ENCODE results near the gene TMEM119.

The TMEM119 gene

DNA sequence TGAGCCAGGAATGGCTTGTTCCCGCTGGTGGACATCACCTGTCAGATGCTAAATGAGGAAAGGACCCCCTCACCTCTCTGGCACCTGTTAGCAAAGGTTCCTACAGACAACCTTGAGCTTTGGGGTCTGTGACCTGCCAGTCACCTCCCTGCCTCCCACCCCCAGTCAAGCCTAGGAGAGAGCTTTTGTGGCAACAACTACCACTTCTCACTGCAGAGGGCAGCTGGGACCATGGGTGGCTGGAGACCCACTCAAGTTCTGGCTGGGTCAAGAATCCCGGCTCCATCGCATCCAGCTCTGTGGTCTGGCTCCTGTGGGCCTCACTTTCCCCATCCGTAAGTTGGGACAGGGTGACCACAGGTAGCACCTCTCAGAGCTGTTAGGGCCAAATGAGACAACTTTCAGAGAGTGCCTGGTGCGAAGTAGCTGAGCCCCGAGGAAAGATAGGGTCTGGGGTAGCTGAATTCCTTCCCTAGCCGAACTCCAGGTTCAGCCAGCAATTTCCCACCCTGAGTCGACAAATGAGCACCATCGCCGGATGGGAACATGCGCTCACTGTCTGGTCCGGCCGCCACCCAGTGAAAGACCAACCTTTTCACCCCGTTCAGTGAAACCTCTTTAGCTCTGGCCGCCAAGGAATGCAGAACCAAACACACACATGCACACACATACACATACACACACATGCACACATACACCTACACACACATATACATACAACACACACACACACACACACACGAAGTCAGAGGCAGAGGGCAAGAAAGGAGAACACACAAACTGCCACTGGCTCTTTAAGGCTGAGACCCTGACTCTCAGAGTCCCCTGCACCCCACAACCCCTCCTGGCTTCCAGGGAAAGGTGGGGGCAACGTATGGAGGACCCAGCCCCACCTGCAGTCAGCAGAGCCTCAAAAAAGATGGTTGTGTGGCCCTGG lies 1.9 kb downstream of the TMEM119 start:
- Histone ChIP-seq H2BK12ac (ENCODE audit: low read length) (no peak overlapping the region), H2AK5ac (ENCODE audit: low read depth, low read length) (no peak overlapping the region), H3K14ac (ENCODE audit: low read length) (no peak overlapping the region), H3K36me3 (replicated peaks in 1 of 2; ENCODE audit: control insufficient read depth in 2 of 2, insufficient read depth in 2 of 2, low read length in 2 of 2) (no peaks in the 10 kb centered on the region), H3K4ac (ENCODE audit: low read length) (no peak overlapping the region), H3K23ac (ENCODE audit: low read depth, low read length, poor library complexity) (no peak overlapping the region), H3K18ac (ENCODE audit: low read length) (no peak overlapping the region), H4K91ac (ENCODE audit: low read depth, low read length, poor library complexity) (no peak overlapping the region), H3K79me1 (ENCODE audit: low read depth, low read length) (no peaks in the 10 kb centered on the region), H2BK15ac (ENCODE audit: low read length) (no peak overlapping the region), H3K27me3 (ENCODE audit: control insufficient read depth in 3 of 3, insufficient read depth in 3 of 3, low read depth in 1 of 3, low read length in 3 of 3) (no peaks in the 10 kb centered on the region), H2BK120ac (ENCODE audit: low read depth, low read length) (no peak overlapping the region), H3K4me2 (ENCODE audit: insufficient read depth, low read length, poor library complexity, severe bottlenecking) (no peak overlapping the region), H3K9me3 (replicated peaks in 1 of 2; ENCODE audit: control insufficient read depth in 2 of 2, insufficient read depth in 1 of 2, low read depth in 1 of 2, low read length in 2 of 2) (no peaks in the 10 kb centered on the region), H2BK5ac (ENCODE audit: low read length) (no peak overlapping the region), H3K9ac (ENCODE audit: low read depth, low read length, poor library complexity) (no peak overlapping the region), H3K27ac (replicated peaks; ENCODE audit: low read length) (no peak overlapping the region), H4K8ac (ENCODE audit: low read depth, low read length) (no peak overlapping the region), H2AFZ (ENCODE audit: low read length) (no peak overlapping the region), H3K4me1 (ENCODE audit: control insufficient read depth in 2 of 2, insufficient read depth in 1 of 2, low read depth in 1 of 2, low read length in 2 of 2) (peaks cover 12 to 13% of the 10 kb centered on the region in 2 donors), H3K4me3 (ENCODE audit: low read length in 2 of 2) (no peak overlapping the region)
- WGBS, 2 donors (ENCODE audit: extremely low coverage in 2 of 2, insufficient read length in 2 of 2, insufficient replicate concordance in 1 of 2) = no CpG with 5 or more reads among the region's 17 CpGs
- DNase-seq (ENCODE audit: low spot score) = no peak

DNA sequence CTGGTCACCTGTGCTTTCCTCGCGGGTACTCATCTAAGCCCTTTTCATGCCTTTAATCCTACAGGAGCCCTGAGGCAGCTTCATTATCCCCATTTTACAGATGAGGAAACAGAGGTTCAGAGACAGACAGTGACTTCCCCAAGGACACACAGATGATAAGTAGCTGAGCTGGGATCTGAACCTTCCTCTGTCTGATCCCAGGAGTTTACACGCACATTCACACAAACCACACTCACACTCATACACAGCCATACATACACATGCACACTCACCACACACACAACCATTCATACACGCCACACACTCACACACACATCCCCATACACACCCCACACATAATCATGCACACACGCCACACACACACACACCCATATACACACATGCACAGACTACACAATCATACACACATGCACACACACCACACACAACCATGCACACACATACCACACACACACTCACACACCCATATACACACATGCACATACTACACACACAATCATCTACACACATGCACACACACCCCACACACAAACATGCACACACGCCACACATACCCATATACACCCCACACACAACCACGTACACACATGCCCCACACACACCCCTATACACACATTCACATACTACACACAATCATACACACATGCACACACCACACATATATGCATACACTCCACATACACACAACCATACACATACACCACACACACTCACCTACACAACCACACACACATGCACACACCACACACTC lies 2.7 kb downstream of the TMEM119 start:
- Histone ChIP-seq H2AFZ (ENCODE audit: low read length) (no peak overlapping the region), H2AK5ac (ENCODE audit: low read depth, low read length) (no peak overlapping the region), H4K8ac (ENCODE audit: low read depth, low read length) (no peak overlapping the region), H3K27ac (replicated peaks; ENCODE audit: low read length) (no peak overlapping the region), H3K79me1 (ENCODE audit: low read depth, low read length) (no peaks in the 10 kb centered on the region), H2BK120ac (ENCODE audit: low read depth, low read length) (no peak overlapping the region), H3K27me3 (ENCODE audit: control insufficient read depth in 3 of 3, insufficient read depth in 3 of 3, low read depth in 1 of 3, low read length in 3 of 3) (no peaks in the 10 kb centered on the region), H2BK12ac (ENCODE audit: low read length) (no peak overlapping the region), H3K9ac (ENCODE audit: low read depth, low read length, poor library complexity) (no peak overlapping the region), H3K4me1 (ENCODE audit: control insufficient read depth in 2 of 2, insufficient read depth in 1 of 2, low read depth in 1 of 2, low read length in 2 of 2) (peaks cover 12 to 13% of the 10 kb centered on the region in 2 donors), H2BK15ac (ENCODE audit: low read length) (no peak overlapping the region), H2BK5ac (ENCODE audit: low read length) (no peak overlapping the region), H3K18ac (ENCODE audit: low read length) (no peak overlapping the region), H3K14ac (ENCODE audit: low read length) (no peak overlapping the region), H3K23ac (ENCODE audit: low read depth, low read length, poor library complexity) (no peak overlapping the region), H3K36me3 (replicated peaks in 1 of 2; ENCODE audit: control insufficient read depth in 2 of 2, insufficient read depth in 2 of 2, low read length in 2 of 2) (no peaks in the 10 kb centered on the region), H3K9me3 (replicated peaks in 1 of 2; ENCODE audit: control insufficient read depth in 2 of 2, insufficient read depth in 1 of 2, low read depth in 1 of 2, low read length in 2 of 2) (no peaks in the 10 kb centered on the region), H3K4ac (ENCODE audit: low read length) (no peak overlapping the region), H4K91ac (ENCODE audit: low read depth, low read length, poor library complexity) (no peak overlapping the region), H3K4me3 (ENCODE audit: low read length in 2 of 2) (peak overlapping the region in 1 of 2 donors; percentile 24), H3K4me2 (ENCODE audit: insufficient read depth, low read length, poor library complexity, severe bottlenecking) (no peak overlapping the region)
- 100% methylated on average over 2 to 4 of the region's 7 CpGs for WGBS, 2 donors (ENCODE audit: extremely low coverage in 2 of 2, insufficient read length in 2 of 2, insufficient replicate concordance in 1 of 2)
- DNase-seq (ENCODE audit: low spot score) = no peak

- H3K4ac ChIP-seq (ENCODE audit: low read length) = no peak overlapping the region
- H3K14ac ChIP-seq (ENCODE audit: low read length) = no peak overlapping the region
- H2BK5ac ChIP-seq (ENCODE audit: low read length) = no peak overlapping the region
- WGBS, 2 donors (ENCODE audit: extremely low coverage in 2 of 2, insufficient read length in 2 of 2, insufficient replicate concordance in 1 of 2) = no CpG with 5 or more reads among the region's 10 CpGs
- no peak overlapping the region for H3K4me2 ChIP-seq (ENCODE audit: insufficient read depth, low read length, poor library complexity, severe bottlenecking)
- no peak overlapping the region for H4K8ac ChIP-seq (ENCODE audit: low read depth, low read length)
- H3K27me3 ChIP-seq (ENCODE audit: control insufficient read depth in 3 of 3, insufficient read depth in 3 of 3, low read depth in 1 of 3, low read length in 3 of 3) = no peaks in the 10 kb centered on the region
- no peak overlapping the region for H4K91ac ChIP-seq (ENCODE audit: low read depth, low read length, poor library complexity)
- no peaks in the 10 kb centered on the region for H3K79me1 ChIP-seq (ENCODE audit: low read depth, low read length)
- no peak overlapping the region for H3K23ac ChIP-seq (ENCODE audit: low read depth, low read length, poor library complexity)
- no peak overlapping the region for H2BK15ac ChIP-seq (ENCODE audit: low read length)
- no peaks in the 10 kb centered on the region for H3K36me3 ChIP-seq (replicated peaks in 1 of 2; ENCODE audit: control insufficient read depth in 2 of 2, insufficient read depth in 2 of 2, low read length in 2 of 2)
- no peak overlapping the region for H3K9ac ChIP-seq (ENCODE audit: low read depth, low read length, poor library complexity)
- H2AK5ac ChIP-seq (ENCODE audit: low read depth, low read length) = peak overlapping the region; percentile 36
- no peaks in the 10 kb centered on the region for H3K9me3 ChIP-seq (replicated peaks in 1 of 2; ENCODE audit: control insufficient read depth in 2 of 2, insufficient read depth in 1 of 2, low read depth in 1 of 2, low read length in 2 of 2)
- DNase-seq (ENCODE audit: low spot score) = no peak
- no peak overlapping the region for H2BK120ac ChIP-seq (ENCODE audit: low read depth, low read length)
- no peak overlapping the region for H3K18ac ChIP-seq (ENCODE audit: low read length)
- H3K4me1 ChIP-seq (ENCODE audit: control insufficient read depth in 2 of 2, insufficient read depth in 1 of 2, low read depth in 1 of 2, low read length in 2 of 2) = peaks cover 13 to 17% of the 10 kb centered on the region in 2 donors
- H3K27ac ChIP-seq (replicated peaks; ENCODE audit: low read length) = no peak overlapping the region
- H2AFZ ChIP-seq (ENCODE audit: low read length) = no peak overlapping the region
- no peak overlapping the region for H3K4me3 ChIP-seq (ENCODE audit: low read length in 2 of 2)
- no peak overlapping the region for H2BK12ac ChIP-seq (ENCODE audit: low read length)
Observed at GRCh38 chr12:108594323-108594903, 3.5 kb downstream of the TMEM119 start.
